ENCODE measurements around the gene CRYZL1.
"Not testable (repeated sequence)": the region's sequence is repeated elsewhere in the genome, so short reads cannot be mapped to it uniquely, and the experiment has no call there.

CRYZL1 gene

GRCh38 chr21:33684923-33685560 is 43.5 kb upstream of the CRYZL1 start:
- H3K4me3 ChIP-seq (replicated peaks; ENCODE audit: low read depth, low read length): no peak overlapping the region
- DNase-seq (ENCODE audit: extremely low read depth, low read depth): no peak
- TF ChIP-seq, protein P1, sequence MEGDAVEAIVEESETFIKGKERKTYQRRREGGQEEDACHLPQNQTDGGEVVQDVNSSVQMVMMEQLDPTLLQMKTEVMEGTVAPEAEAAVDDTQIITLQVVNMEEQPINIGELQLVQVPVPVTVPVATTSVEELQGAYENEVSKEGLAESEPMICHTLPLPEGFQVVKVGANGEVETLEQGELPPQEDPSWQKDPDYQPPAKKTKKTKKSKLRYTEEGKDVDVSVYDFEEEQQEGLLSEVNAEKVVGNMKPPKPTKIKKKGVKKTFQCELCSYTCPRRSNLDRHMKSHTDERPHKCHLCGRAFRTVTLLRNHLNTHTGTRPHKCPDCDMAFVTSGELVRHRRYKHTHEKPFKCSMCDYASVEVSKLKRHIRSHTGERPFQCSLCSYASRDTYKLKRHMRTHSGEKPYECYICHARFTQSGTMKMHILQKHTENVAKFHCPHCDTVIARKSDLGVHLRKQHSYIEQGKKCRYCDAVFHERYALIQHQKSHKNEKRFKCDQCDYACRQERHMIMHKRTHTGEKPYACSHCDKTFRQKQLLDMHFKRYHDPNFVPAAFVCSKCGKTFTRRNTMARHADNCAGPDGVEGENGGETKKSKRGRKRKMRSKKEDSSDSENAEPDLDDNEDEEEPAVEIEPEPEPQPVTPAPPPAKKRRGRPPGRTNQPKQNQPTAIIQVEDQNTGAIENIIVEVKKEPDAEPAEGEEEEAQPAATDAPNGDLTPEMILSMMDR (IDR thresholded peaks at IDR 0.05; ENCODE audit: low read depth, low read length, missing control alignments): no peak

- no peak overlapping the region for H3K4me3 ChIP-seq (replicated peaks; ENCODE audit: low read depth, low read length)
- TF ChIP-seq, protein P1 (IDR thresholded peaks at IDR 0.05; ENCODE audit: low read depth, low read length, missing control alignments): no peak
- no peak for DNase-seq (ENCODE audit: extremely low read depth, low read depth)
These were observed 42.5 kb upstream of the CRYZL1 start for GRCh38 chr21:33684068-33684467.

GRCh38 chr21:33682992-33683627 is 41.6 kb upstream of the CRYZL1 start:
- DNase-seq (ENCODE audit: extremely low read depth, low read depth): peak; percentile 27
- TF ChIP-seq, protein P1 (IDR thresholded peaks at IDR 0.05; ENCODE audit: low read depth, low read length, missing control alignments): no peak
- no peak overlapping the region for H3K4me3 ChIP-seq (replicated peaks; ENCODE audit: low read depth, low read length)

DNA sequence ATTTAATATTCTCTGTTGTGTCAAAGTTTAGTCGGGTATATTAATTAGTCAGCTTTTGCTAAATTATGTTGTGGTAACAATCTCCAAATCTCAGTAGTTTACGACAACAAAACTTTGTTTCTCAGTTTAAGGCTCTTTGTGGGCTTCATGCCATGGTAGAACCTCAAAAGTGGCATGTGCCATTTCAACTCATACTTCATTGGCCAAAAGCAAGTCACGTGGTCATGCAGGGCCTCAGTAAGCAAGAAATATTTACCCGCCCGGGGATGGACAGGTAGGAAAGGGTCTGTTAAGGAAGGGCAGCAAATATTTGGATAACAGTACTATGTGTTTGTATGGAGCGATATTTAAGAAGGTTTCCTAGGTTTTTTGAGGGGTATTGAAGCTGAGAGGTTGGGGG is 39.3 kb upstream of the CRYZL1 start:
- H3K4me3 ChIP-seq (replicated peaks; ENCODE audit: low read depth, low read length): no peak overlapping the region
- no peak for DNase-seq (ENCODE audit: extremely low read depth, low read depth)
- TF ChIP-seq, protein P1 (IDR thresholded peaks at IDR 0.05; ENCODE audit: low read depth, low read length, missing control alignments): no peak

DNA sequence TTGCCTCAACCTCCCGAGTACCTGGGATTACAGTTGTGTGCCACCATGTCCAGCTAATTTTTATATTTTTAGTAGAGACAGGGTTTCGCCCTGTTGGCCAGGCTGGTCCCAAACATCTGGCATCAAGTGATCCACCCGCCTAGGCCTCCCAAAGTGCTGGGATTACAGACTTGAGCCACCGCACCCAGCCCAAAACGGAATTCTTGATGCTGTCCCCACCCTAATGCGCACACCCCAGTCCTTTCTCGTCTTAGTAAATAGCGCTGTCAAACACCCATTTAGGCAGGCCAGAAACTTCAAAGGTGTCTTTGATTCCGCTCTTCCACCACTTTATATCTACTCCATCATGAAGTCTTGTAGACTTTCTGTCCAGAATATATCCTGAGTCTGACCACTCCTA is 35.9 kb upstream of the CRYZL1 start:
- no peak for DNase-seq (ENCODE audit: extremely low read depth, low read depth)
- H3K4me3 ChIP-seq (replicated peaks; ENCODE audit: low read depth, low read length): no peak overlapping the region
- TF ChIP-seq, protein P1 (IDR thresholded peaks at IDR 0.05; ENCODE audit: low read depth, low read length, missing control alignments): no peak

GRCh38 chr21:33676666-33677065 is 35.1 kb upstream of the CRYZL1 start:
- DNase-seq (ENCODE audit: extremely low read depth, low read depth); H3K4me3 ChIP-seq (replicated peaks; ENCODE audit: low read depth, low read length): not testable (repeated sequence)

- TF ChIP-seq, protein P1 (IDR thresholded peaks at IDR 0.05; ENCODE audit: low read depth, low read length, missing control alignments): no peak
- no peak overlapping the region for H3K4me3 ChIP-seq (replicated peaks; ENCODE audit: low read depth, low read length)
- no peak for DNase-seq (ENCODE audit: extremely low read depth, low read depth)
These were observed 32.7 kb upstream of the CRYZL1 start for GRCh38 chr21:33674226-33674625.
